K562 (cell line): ENCODE results near the gene EVL. TPM values are rescaled to one million over a fixed set of nuclear protein-coding genes. Genes with fewer than 3 reads are reported as not detected.

Experiments used
- ATAC-seq: fragments of 200-7000 bp; cut with Tn5 transposase; 3 replicates; pipeline ENCODE4 v1.9.1; 2020; ENCODE audit warnings: moderate library complexity
- BruUV-seq: library from RNA; stranded (reverse); fragments of 400-500 nt; replicated peaks from 2 replicates; lab custom pipeline; 2021; lab: Mats Ljungman, UMichigan
- CTCF ChIA-PET: fragments of 300-600 bp; formaldehyde crosslinking; extraction: SDS; loops from one replicate; lab custom pipeline; 2021; ENCODE audit warnings: low intra/inter-chr PET ratio; lab: Yijun Ruan, JAX
- POLR2A ChIA-PET: fragments of 300-600, 350-650 bp; sonication (Branson Sonifier 250); formaldehyde crosslinking; extraction: SDS; loops from one replicate; lab custom pipeline; 2021; ENCODE audit warnings: antibody characterized with exemption, inconsistent platforms; lab: Yijun Ruan, JAX
- DNase-seq, 4 experiments: peaks; one replicate each; pipeline versions ENCODE4 v3.0.0 to v3.0.0-alpha.2; 2011 to 2018; ENCODE audit warnings: low spot score in 3 of 4, mixed read lengths in 3 of 4; ENCODE audit errors: extremely low read depth in 1 of 4
- FAIRE-seq: peaks from 2 replicates; lab custom pipeline; 2011; peaks lifted over from hg19 to GRCh38; lab: Jason Lieb, UNC
- H2AFZ ChIP-seq: 2 replicates; pipeline ENCODE4 v1.6.0; 2011; ENCODE audit warnings: low read depth, low read length, control low read depth, inconsistent platforms
- H3K27ac ChIP-seq: fragments of 200-600 bp; 3 replicates; pipeline ENCODE4 v1.8.0; 2011; ENCODE audit warnings: low read depth, mild to moderate bottlenecking, control low read depth, inconsistent platforms, low read length, moderate library complexity, mixed read lengths; ENCODE audit errors: extremely low read depth
- H3K27me3 ChIP-seq, 2 experiments: fragments of 300-600 bp in 1 of 2; 2 replicates in 1 of 2; 3 replicates in 1 of 2; pipeline versions ENCODE4 v1.6.0 to v1.8.0; 2011; ENCODE audit warnings: inconsistent platforms in 2 of 2, low read length in 2 of 2, mild to moderate bottlenecking in 1 of 2, mixed read lengths in 1 of 2, moderate library complexity in 1 of 2; ENCODE audit not compliant: control insufficient read depth in 2 of 2, insufficient read depth in 2 of 2
- H3K36me3 ChIP-seq: fragments of 300-600 bp; 3 replicates; pipeline ENCODE4 v1.8.0; 2011; ENCODE audit warnings: mild to moderate bottlenecking, low read length, inconsistent platforms; ENCODE audit not compliant: control insufficient read depth, insufficient read depth
- H3K4me1 ChIP-seq, 2 experiments: fragments of 200-600 bp in 1 of 2; replicated peaks in 1 of 2; 2 replicates in 1 of 2; 3 replicates in 1 of 2; pipeline versions ENCODE4 v1.5.1 to v1.8.0; 2011; ENCODE audit warnings: inconsistent platforms in 2 of 2, low read length in 2 of 2, mild to moderate bottlenecking in 1 of 2, mixed read lengths in 1 of 2, moderate library complexity in 1 of 2; ENCODE audit not compliant: control insufficient read depth in 2 of 2, insufficient read depth in 2 of 2
- H3K4me2 ChIP-seq: 2 replicates; pipeline ENCODE4 v1.6.1; 2011; ENCODE audit warnings: low read length, control low read depth, inconsistent platforms, mixed read lengths; ENCODE audit not compliant: insufficient read depth
- H3K4me3 ChIP-seq: fragments of 200-600 bp; sonication (generic), shearing (Covaris generic); 2 replicates; pipeline ENCODE4 v1.5.1; 2016; ENCODE audit warnings: control low read depth, inconsistent platforms
- H3K79me2 ChIP-seq: fragments of 200-600 bp; 3 replicates; pipeline ENCODE4 v1.8.0; 2011; ENCODE audit warnings: low read length, inconsistent platforms; ENCODE audit not compliant: control insufficient read depth, insufficient read depth
- H3K9ac ChIP-seq, 2 experiments: 2 replicates each; pipeline versions ENCODE4 v1.6.0 to v1.6.1; 2011; ENCODE audit warnings: low read depth in 2 of 2, low read length in 2 of 2, control low read depth in 1 of 2, inconsistent platforms in 1 of 2, mild to moderate bottlenecking in 1 of 2, mixed read lengths in 1 of 2; ENCODE audit not compliant: insufficient read depth in 1 of 2
- H3K9me1 ChIP-seq: one replicate; pipeline ENCODE4 v1.6.0; 2011; ENCODE audit warnings: inconsistent platforms, mild to moderate bottlenecking, low read length, moderate library complexity; ENCODE audit not compliant: control insufficient read depth, insufficient read depth
- H3K9me3 ChIP-seq: replicated peaks from 2 replicates; pipeline ENCODE4 v1.5.1; 2011; ENCODE audit warnings: low read depth, low read length, inconsistent platforms; ENCODE audit not compliant: control insufficient read depth, insufficient read depth
- H4K20me1 ChIP-seq: replicated peaks from 2 replicates; pipeline ENCODE4 v1.6.1; 2011; ENCODE audit warnings: low read length, inconsistent platforms, mixed read lengths; ENCODE audit not compliant: control insufficient read depth, insufficient read depth
- ARHGAP35 ChIP-seq: fragments of 450-650 bp; IDR thresholded peaks from 2 replicates; pipeline ENCODE4 v1.6.1; 2018; ENCODE audit not compliant: partially characterized antibody
- BDP1 ChIP-seq: IDR thresholded peaks from 3 replicates; pipeline ENCODE4 v1.6.1; 2011; ENCODE audit not compliant: insufficient read length, insufficient read depth
- GTF2E2 ChIP-seq: fragments of 200-800 bp; sonication (Bioruptor generic); IDR thresholded peaks from 2 replicates; pipeline ENCODE4 v1.6.1; 2016; ENCODE audit warnings: missing genetic modification characterization, missing compliant biosample characterization
- HDAC3 ChIP-seq: fragments of 450-650 bp; IDR thresholded peaks from 2 replicates; pipeline ENCODE4 v1.6.1; 2018; ENCODE audit warnings: borderline replicate concordance, mild to moderate bottlenecking, moderate library complexity; ENCODE audit not compliant: partially characterized antibody
- HSF4 ChIP-seq: fragments of 250-450 bp; sonication (Bioruptor Pico); IDR thresholded peaks from 2 replicates; pipeline ENCODE4 v2.1.2; 2022; ENCODE audit warnings: mild to moderate bottlenecking, moderate library complexity, borderline replicate concordance
- NFXL1 ChIP-seq: fragments of 450-650 bp; formaldehyde crosslinking; IDR thresholded peaks from 2 replicates; pipeline ENCODE4 v1.4.0; 2021; ENCODE audit warnings: mild to moderate bottlenecking
- POLR3A ChIP-seq: IDR thresholded peaks from 2 replicates; pipeline ENCODE4 v1.6.1; 2011; ENCODE audit warnings: borderline replicate concordance, mild to moderate bottlenecking, moderate library complexity; ENCODE audit not compliant: insufficient read length, insufficient read depth; ENCODE audit errors: extremely low read depth
- ZNF445 ChIP-seq: fragments of 250-450 bp; sonication (Bioruptor Pico); IDR thresholded peaks from 2 replicates; pipeline ENCODE4 v1.4.0; 2020; ENCODE audit warnings: low read depth, mild to moderate bottlenecking, moderate library complexity
- ZZZ3 ChIP-seq: fragments of 450-650 bp; IDR thresholded peaks from 2 replicates; pipeline ENCODE4 v1.6.1; 2016; ENCODE audit warnings: antibody characterized with exemption, mild to moderate bottlenecking, moderate library complexity
- WGBS: fragments of 100-300 bp; shearing (Covaris generic); methylation state at CpG from one replicate; pipeline ENCODE4 v1.1.6; 2016; ENCODE audit warnings: low coverage, mixed read lengths; ENCODE audit not compliant: insufficient coverage; ENCODE audit errors: missing lambda C conversion rate; 5-methylcytosine and 5-hydroxymethylcytosine counted together
- in situ Hi-C: fragments of 300-500 bp; cut with MboI; formaldehyde crosslinking; loops from 4 replicates; pipeline ENCODE4 v1.15.0; 2018; ENCODE audit warnings: inconsistent platforms, mixed read lengths
- intact Hi-C: fragments of 100-400 bp; cut with micrococcal nuclease; formaldehyde crosslinking; loops from 2 replicates; pipeline ENCODE4 v1.14.2; 2022
- polyA plus RNA-seq, 8 experiments: library from polyadenylated mRNA; depleted of rRNA in 4 of 8; stranded (reverse) in 5 of 8; unstranded in 3 of 8; fragments of >200 nt; fragmentation: Nextera tagmentation in 2 of 8; fragmentation: Illumina TruSeq in 1 of 8; extraction: Ambion mirVana in 2 of 8; extraction: Trizol in 1 of 8; gene quantifications; 2 replicates each; pipeline versions ENCODE4 v1.2.1 to v1.2.3, GENCODE V29; 2011 to 2014; ENCODE audit warnings: inconsistent platforms in 1 of 8, missing spikeins in 1 of 8
- total RNA-seq, 7 experiments: library from RNA; depleted of rRNA in 6 of 7; stranded (reverse); fragments of >200 nt in 6 of 7; fragmentation: Illumina TruSeq in 2 of 7; extraction: Trizol in 2 of 7; gene quantifications; 2 replicates each; pipeline versions ENCODE4 v1.2.1 to v1.2.3, GENCODE V29; 2011 to 2021; ENCODE audit warnings: low replicate concordance in 1 of 7
- TF ChIP-seq, protein P1 (sequence below): fragments of 250-450 bp; sonication (Bioruptor Pico); IDR thresholded peaks from 2 replicates; pipeline ENCODE4 v1.5.0; 2021
- TF ChIP-seq, protein P2 (sequence below): fragments of 250-450 bp; sonication (Bioruptor Pico); IDR thresholded peaks from 2 replicates; pipeline ENCODE4 v1.5.0; 2021; ENCODE audit warnings: mild to moderate bottlenecking, borderline replicate concordance

The EVL gene
- total and polyA plus RNA-seq, 9 of the 15 experiments (the other 6 are each of a cell fraction or from before 2014, with no cell fraction given) = 2.9 to 43.4 (median 23.9) TPM

DNA sequence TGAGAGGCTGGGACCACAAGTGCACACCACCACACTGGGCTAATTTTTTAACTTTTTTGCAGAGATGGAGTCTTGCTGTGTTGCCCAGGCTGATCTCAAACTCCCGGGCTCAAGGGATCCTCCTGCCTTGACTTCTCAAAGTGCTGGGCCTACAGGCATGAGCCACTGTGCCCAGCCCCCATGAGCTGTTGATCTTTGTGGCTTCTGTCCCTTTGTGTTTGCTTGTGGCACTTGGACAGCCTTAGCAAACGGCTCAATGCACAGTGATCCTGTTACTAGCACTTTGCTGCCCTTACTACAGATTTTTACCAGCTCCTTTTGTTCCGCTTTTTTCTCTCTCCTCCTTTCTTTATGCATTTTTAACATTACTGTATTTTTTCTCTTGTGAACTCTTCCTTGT, 25.3 kb upstream of the EVL start:
- no peak overlapping the region for H3K4me3 ChIP-seq
- no peaks in the 10 kb centered on the region for H3K9me3 ChIP-seq
- H3K9ac ChIP-seq = no peak overlapping the region
- no peak overlapping the region for H3K27ac ChIP-seq
- no peaks in the 10 kb centered on the region for H3K9me1 ChIP-seq
- no peak for TF ChIP-seq GTF2E2 (tag)
- TF ChIP-seq HSF4 = no peak
- TF ChIP-seq ZNF445 (CRISPR knock-in tag) = no peak
- TF ChIP-seq, protein P1, sequence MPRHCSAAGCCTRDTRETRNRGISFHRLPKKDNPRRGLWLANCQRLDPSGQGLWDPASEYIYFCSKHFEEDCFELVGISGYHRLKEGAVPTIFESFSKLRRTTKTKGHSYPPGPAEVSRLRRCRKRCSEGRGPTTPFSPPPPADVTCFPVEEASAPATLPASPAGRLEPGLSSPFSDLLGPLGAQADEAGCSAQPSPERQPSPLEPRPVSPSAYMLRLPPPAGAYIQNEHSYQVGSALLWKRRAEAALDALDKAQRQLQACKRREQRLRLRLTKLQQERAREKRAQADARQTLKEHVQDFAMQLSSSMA (CRISPR knock-in tag) = no peak
- no peak for TF ChIP-seq NFXL1 (CRISPR knock-in tag)
- TF ChIP-seq, protein P2, sequence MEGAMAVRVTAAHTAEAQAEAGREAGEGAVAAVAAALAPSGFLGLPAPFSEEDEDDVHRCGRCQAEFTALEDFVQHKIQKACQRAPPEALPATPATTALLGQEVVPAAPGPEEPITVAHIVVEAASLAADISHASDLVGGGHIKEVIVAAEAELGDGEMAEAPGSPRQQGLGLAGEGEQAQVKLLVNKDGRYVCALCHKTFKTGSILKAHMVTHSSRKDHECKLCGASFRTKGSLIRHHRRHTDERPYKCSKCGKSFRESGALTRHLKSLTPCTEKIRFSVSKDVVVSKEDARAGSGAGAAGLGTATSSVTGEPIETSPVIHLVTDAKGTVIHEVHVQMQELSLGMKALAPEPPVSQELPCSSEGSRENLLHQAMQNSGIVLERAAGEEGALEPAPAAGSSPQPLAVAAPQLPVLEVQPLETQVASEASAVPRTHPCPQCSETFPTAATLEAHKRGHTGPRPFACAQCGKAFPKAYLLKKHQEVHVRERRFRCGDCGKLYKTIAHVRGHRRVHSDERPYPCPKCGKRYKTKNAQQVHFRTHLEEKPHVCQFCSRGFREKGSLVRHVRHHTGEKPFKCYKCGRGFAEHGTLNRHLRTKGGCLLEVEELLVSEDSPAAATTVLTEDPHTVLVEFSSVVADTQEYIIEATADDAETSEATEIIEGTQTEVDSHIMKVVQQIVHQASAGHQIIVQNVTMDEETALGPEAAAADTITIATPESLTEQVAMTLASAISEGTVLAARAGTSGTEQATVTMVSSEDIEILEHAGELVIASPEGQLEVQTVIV (CRISPR knock-in tag) = no peak
- no peak for TF ChIP-seq BDP1
- TF ChIP-seq POLR3A = no peak
- no peak for TF ChIP-seq ARHGAP35
- no peak for TF ChIP-seq HDAC3
- no peak for TF ChIP-seq ZZZ3
- H2AFZ ChIP-seq = no peak overlapping the region
- no peaks in the 10 kb centered on the region; a peak in 2 of 5 replicates for H3K4me1 ChIP-seq
- H3K4me2 ChIP-seq = no peak overlapping the region
- no TSS peak for BruUV-seq
- no peak for ATAC-seq
- WGBS = 67% methylated on average over 2 of the region's 3 CpGs
- no peak for FAIRE-seq
- CTCF ChIA-PET = no interaction called here
- POLR2A ChIA-PET = interaction anchor here (1.7 to 1.8 kb wide), 2 partner anchors 9 kb away, joined by 4 to 5 read pairs; no protein-coding TSS in a partner anchor
- DNase-seq = no peak
- in situ Hi-C loops (no loop called here), intact Hi-C loops (no loop called here)
- H3K27me3 ChIP-seq = no peaks in the 10 kb centered on the region
- no peaks in the 10 kb centered on the region; the same call in 2 of the 3 replicates for H3K36me3 ChIP-seq
- no peaks in the 10 kb centered on the region; the same call in 1 of the 2 replicates for H4K20me1 ChIP-seq
- H3K79me2 ChIP-seq = no peaks in the 10 kb centered on the region
